GM12864 (cell line): ENCODE measurements around the gene FAM193A.
"Not testable (repeated sequence)": the region's sequence is repeated elsewhere in the genome, so short reads cannot be mapped to it uniquely, and the experiment has no call there.

Source experiments
- DNase-seq: peaks from one replicate; pipeline ENCODE4 v3.0.0-alpha.2; 2011; ENCODE audit warnings: low read depth
- H3K4me3 ChIP-seq: 2 replicates; pipeline ENCODE4 v1.5.1; 2011; ENCODE audit warnings: mild to moderate bottlenecking, low read depth, low read length, control low read depth
- TF ChIP-seq, protein P1 (sequence below): IDR thresholded peaks from 2 replicates; pipeline ENCODE4 v1.5.1; 2011; ENCODE audit warnings: low read depth, mild to moderate bottlenecking, moderate library complexity, low read length, control low read depth, inconsistent platforms; ENCODE audit errors: missing control alignments

FAM193A gene

DNA sequence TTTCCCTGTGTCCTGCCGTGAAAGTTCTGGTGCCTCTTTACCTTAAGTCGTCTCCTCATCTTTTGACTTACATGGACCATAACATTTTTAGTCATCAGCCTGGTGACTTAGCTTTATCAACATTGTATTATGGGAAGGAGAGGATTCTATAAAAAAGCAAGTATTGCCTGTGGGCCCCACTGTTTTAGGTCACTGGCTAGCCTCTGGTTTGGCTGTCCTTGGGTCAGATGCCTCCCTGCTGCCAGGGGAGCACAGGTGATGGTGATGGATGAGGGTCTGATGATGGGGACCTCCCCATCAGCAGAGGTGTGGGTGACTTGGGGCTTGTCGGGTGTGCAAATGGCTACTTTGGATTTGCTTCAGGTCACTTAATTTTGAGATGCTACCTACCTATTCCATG, 51.8 kb downstream of the FAM193A start:
- DNase-seq: no peak
- TF ChIP-seq, protein P1, sequence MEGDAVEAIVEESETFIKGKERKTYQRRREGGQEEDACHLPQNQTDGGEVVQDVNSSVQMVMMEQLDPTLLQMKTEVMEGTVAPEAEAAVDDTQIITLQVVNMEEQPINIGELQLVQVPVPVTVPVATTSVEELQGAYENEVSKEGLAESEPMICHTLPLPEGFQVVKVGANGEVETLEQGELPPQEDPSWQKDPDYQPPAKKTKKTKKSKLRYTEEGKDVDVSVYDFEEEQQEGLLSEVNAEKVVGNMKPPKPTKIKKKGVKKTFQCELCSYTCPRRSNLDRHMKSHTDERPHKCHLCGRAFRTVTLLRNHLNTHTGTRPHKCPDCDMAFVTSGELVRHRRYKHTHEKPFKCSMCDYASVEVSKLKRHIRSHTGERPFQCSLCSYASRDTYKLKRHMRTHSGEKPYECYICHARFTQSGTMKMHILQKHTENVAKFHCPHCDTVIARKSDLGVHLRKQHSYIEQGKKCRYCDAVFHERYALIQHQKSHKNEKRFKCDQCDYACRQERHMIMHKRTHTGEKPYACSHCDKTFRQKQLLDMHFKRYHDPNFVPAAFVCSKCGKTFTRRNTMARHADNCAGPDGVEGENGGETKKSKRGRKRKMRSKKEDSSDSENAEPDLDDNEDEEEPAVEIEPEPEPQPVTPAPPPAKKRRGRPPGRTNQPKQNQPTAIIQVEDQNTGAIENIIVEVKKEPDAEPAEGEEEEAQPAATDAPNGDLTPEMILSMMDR: no peak
- H3K4me3 ChIP-seq: no peak overlapping the region

DNA sequence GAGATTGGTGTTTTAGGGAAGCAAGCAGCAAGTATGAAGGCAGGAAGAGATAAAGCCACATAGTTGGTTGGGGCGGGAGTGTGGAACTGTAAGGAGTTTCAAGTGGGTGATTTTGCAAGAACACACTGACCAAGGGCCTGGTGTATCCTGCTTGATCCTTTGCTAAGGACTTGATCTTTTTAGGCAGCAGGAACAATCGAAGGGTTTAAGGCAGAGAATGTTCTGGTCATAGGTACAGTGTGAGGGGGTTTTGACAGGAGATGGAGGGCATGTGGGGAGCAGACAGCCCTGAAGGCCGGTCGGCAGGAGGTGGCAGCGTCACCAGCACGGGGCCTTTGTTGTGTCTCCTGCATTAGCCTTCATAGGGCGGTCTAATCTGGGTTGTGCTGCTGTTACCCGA, 54.7 kb downstream of the FAM193A start:
- no peak overlapping the region for H3K4me3 ChIP-seq
- no peak for DNase-seq
- TF ChIP-seq, protein P1: no peak

DNA sequence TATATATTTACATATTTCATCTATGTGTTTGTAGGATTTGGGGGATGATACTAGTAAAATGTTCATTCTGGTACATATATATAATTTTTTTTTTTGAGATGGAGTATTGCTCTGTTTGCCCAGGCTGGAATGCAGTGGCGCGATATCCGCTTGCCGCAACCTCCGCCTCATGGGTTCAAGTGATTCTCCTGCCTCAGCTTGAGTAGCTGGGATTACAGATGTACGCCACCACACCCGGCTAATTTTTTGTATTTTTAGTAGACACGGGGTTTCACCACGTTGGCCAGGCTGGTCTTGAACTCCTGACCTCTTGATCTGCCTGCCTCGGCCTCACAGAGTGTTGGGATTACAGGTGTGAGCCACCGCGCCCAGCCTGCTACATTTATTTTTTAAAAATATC, 55.6 kb downstream of the FAM193A start:
- DNase-seq, H3K4me3 ChIP-seq: not testable (repeated sequence)

DNA sequence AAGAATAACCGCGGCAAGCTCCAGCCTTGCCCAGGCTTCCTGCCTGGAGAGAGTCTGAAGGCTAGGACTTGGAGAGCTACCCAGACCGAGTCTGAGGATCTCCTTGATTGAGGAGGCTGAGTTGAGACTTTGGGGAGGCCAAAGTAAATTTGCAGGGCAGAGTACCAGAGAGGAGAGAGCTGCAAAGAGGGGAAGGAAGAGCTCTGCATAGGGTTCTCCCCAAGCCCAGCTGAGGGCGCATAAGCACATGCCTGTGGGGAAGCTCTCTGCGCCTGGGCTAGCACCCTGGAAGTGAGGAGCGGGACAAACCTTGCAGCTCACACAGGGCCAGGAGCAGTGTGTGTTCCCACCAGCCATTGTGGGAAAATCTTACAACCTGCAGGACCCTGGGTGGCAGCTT, 56.1 kb downstream of the FAM193A start:
- TF ChIP-seq, protein P1: no peak
- no peak overlapping the region for H3K4me3 ChIP-seq
- no peak for DNase-seq

DNA sequence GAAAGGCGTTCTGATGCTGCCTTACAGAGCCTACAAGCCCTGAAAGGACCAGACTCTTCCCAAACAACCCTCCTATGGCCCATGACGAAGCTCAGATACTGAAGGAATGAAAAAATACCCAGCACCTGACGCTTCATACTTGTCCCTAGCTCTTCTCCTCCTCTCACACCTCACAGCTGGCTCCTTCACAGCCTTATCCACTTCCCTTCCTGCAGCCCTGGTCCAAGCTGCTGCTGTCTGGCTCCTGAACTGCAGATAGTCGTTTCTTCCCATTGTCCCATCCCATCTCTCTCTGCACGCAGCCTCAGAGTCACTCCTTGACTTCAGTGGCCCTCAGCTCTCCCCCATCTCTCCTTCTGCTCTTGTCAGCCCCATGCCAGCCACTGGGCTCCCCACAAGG, 56.6 kb downstream of the FAM193A start:
- no peak overlapping the region for H3K4me3 ChIP-seq
- DNase-seq: no peak
- TF ChIP-seq, protein P1: no peak

DNA sequence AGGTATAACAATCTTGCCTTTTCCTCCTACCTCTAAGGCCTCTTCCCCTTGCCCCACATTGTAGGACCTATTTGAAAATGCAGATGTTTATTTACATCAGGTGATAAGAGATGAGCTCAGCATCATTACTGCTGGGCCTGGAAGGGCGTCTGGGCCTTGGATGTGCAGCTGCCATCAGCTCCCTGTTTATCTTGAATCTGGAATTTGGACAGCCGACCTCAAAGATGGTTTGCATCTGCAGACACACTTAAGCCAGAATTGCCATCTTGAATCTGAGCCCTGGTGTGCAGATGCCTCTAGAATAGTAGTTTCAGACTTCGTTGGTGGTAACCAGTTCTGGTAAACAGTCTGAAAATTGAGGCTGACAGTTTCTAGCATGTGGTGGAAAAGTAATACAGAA, 59.0 kb downstream of the FAM193A start:
- TF ChIP-seq, protein P1: no peak
- H3K4me3 ChIP-seq: no peak overlapping the region
- DNase-seq: no peak

DNA sequence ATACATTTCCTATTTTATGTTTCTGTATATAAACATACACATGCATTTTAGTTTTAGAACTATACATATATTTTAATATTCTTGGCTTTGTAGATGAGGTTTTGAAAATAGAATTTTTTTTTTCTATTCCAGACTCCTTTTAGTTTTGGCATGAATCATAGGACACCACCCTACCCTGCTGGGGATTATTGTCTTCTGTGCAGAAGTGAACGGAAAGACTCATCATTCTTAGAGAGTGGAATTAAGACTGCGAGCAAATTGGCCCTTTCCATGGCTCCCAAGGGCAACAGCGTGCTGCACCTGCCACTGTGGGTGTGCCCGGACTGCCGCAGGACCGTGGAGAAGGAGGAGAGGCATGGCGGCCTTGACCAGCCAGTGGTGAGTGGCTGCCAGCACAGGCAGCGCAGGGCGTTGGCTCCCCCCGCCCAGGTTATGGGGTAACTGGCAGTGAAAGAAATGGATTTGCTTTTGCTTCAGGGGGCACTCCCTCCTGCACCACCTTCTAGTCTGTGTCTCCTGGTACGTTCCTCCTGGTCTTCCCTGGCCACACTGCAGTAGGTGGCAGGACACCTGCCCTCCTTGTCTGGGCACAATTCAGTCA, 59.6 kb downstream of the FAM193A start:
- TF ChIP-seq, protein P1: no peak
- DNase-seq: no peak
- no peak overlapping the region for H3K4me3 ChIP-seq

DNA sequence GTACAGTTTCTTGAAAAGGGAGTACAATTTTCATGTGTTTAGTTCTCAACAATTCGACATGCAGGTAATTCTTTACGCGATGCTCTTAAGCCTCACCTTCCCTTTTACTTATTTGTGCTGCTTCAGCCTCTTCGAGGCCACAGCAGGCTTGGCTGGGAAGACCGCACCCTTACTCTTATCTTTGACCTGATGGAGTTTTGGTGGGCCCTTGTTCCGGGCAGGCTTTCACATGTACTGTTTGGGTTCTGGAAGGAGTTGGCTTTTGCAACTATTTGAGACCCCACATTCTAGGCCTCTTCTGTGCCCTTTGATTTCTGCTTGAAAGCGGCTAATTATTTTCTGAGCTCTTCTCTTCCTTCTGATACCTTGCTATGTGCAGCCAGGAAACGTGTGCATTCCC, 60.2 kb downstream of the FAM193A start:
- no peak for DNase-seq
- H3K4me3 ChIP-seq: no peak overlapping the region
- TF ChIP-seq, protein P1: no peak
